ENCODE measurements around the gene HESX1.

GRCh38 chr3:57224856-57225255, 25.1 kb upstream of the HESX1 start:
- TF ChIP-seq EZH2phosphoT487 (IDR thresholded peaks at IDR 0.05; ENCODE audit: low read length): no peak
- TF ChIP-seq CTCF (IDR thresholded peaks at IDR 0.05; ENCODE audit: low read length): no peak
- TF ChIP-seq EZH2 (optimal IDR thresholded peaks at IDR 0.05; ENCODE audit: low read depth, low read length): no peak

All from MM.1S (cell line).